Heart left ventricle (tissue), 16 donors: Measurements from ENCODE around the gene DCDC1. TPM values are rescaled to one million over a fixed set of nuclear protein-coding genes. Genes with fewer than 3 reads are reported as not detected.
"Not testable (repeated sequence)": the region's sequence is repeated elsewhere in the genome, so short reads cannot be mapped to it uniquely, and the experiment has no call there.

ENCODE experiments used
- ATAC-seq, 4 donors: fragments of 200-7000 bp; cut with Tn5 transposase; one replicate each; pipeline ENCODE4 v1.9.1; 2020 to 2022; ENCODE audit warnings: moderate library complexity in 4 of 4, mild to moderate bottlenecking in 3 of 4, moderate number of reproducible peaks in 1 of 4
- DNase-seq, 5 donors: peaks; one replicate each; pipeline ENCODE4 v3.0.0-alpha.2; 2020
- H3K27ac ChIP-seq, 12 donors: fragments of 200-600 bp; sonication (generic) in 4 of 12; one replicate each; pipeline versions ENCODE4 v1.5.0 to v1.8.0; 2016 to 2022; ENCODE audit warnings: mild to moderate bottlenecking in 2 of 12
- H3K27me3 ChIP-seq, 9 donors: fragments of 200-600 bp; sonication (generic) in 2 of 9; one replicate each; pipeline versions ENCODE4 v1.5.1 to v1.8.0; 2016 to 2022; ENCODE audit warnings: mild to moderate bottlenecking in 3 of 9
- H3K36me3 ChIP-seq, 9 donors: fragments of 200-600 bp; sonication (generic) in 2 of 9; one replicate each; pipeline versions ENCODE4 v1.5.0 to v1.8.0; 2018 to 2022; ENCODE audit warnings: mild to moderate bottlenecking in 2 of 9
- H3K4me1 ChIP-seq, 12 donors: fragments of 200-600 bp; sonication (generic) in 4 of 12; one replicate each; pipeline versions ENCODE4 v1.5.0 to v1.8.0; 2016 to 2022; ENCODE audit warnings: mild to moderate bottlenecking in 3 of 12
- H3K4me3 ChIP-seq, 12 donors: fragments of 200-600 bp; sonication (generic) in 4 of 12; one replicate each; pipeline versions ENCODE4 v1.5.0 to v1.8.0; 2017 to 2022; ENCODE audit warnings: mild to moderate bottlenecking in 9 of 12, moderate library complexity in 4 of 12
- H3K9me3 ChIP-seq, 12 donors: fragments of 200-600 bp; sonication (generic) in 4 of 12; one replicate each; pipeline versions ENCODE4 v1.5.0 to v1.8.0; 2016 to 2022; ENCODE audit warnings: mild to moderate bottlenecking in 1 of 12
- POLR2A ChIP-seq, 2 donors: fragments of 450-650 bp; IDR thresholded peaks; one replicate each; pipeline ENCODE4 v1.6.1; 2017; ENCODE audit warnings: antibody characterized with exemption in 2 of 2, mild to moderate bottlenecking in 2 of 2, moderate library complexity in 2 of 2
- WGBS, 4 donors: extraction: QIAGEN DNeasy Blood & Tissue Kit in 2 of 4; methylation state at CpG; one replicate each; pipeline versions ENCODE4 v1.1.5 to v1.1.7; 2013 to 2018; 5-methylcytosine and 5-hydroxymethylcytosine counted together
- intact Hi-C, 10 donors: fragments of 100-400 bp; cut with DNase I; formaldehyde crosslinking; loops; one replicate each; pipeline versions ENCODE4 v1.11.1 to v1.14.2; 2022
- polyA plus RNA-seq, 2 donors: library from polyadenylated mRNA; stranded (reverse); fragments of 200-250 nt; gene quantifications; one replicate each; pipeline ENCODE4 v1.2.3, GENCODE V29; 2013
- total RNA-seq, 9 donors: library from RNA; depleted of rRNA in 2 of 9; stranded (reverse); fragments of >200 nt in 2 of 9; fragmentation: NEBNext Ultra II Directional in 3 of 9; extraction: Animal tissue kit (Norgen Biotek cat#: 25700) in 3 of 9; gene quantifications; one replicate each; pipeline versions ENCODE4 v1.1.0 to v1.2.4, GENCODE V29; 2016 to 2023
- TF ChIP-seq, protein P1 (sequence below), 12 donors: fragments of 200-600 bp; sonication (generic) in 4 of 12; IDR thresholded peaks; one replicate each; pipeline versions ENCODE4 v1.5.0 to v1.8.0; 2018 to 2022; ENCODE audit warnings: antibody characterized with exemption in 12 of 12, mild to moderate bottlenecking in 5 of 12
- donor health status: ischemic (EF 13 %, LVEDD 7.1; RV severe dilation, severe dysfunction).
- donor health status: healthy with polysubstance abuse.
- donor health status: DM: no; HTN: yes; CAD: no.
- donor health status: DM: no; HTN: no; CAD: no.
- donor health status: ischemic (EF 25% LVEDD 6.9; RV normal size, moderate dysfunction).
- donor health status: ischemic (EF 25% LVEDD 5.7; RV mildly dilated, moderate dysfunction).
- donor health status: healthy.
- donor health status: DM: yes; HTN: yes; CAD: no.
- donor health status: ischemic (EF 35%, LVEDD 5.7; RV mildly dilated, moderate dysfunction).
- donor health status: nonischemic (EF 11% LVEDD 7.7; RV severe dilation, severe dysfunction).
- donor health status: DM: yes; HTN: yes; CAD: no.
- donor health status: PGD.
- donor health status: ischemic (EF 29% LVEDD 5.4; RV normal size, mild dysfunction).
- donor health status: nonischemic (EF 23%, LVEDD 6.1; RV moderate dilation, normal function).

DCDC1 gene
- total and polyA plus RNA-seq, 11 donors = 0.07 to 1.0 (median 0.12) TPM; not detected in 7

- intact Hi-C loops = no loop called here
- Histone ChIP-seq H3K36me3 (no peaks in the 10 kb centered on the region), H3K9me3 (no peaks in the 10 kb centered on the region), H3K27me3 (no peaks in the 10 kb centered on the region), H3K27ac (no peak overlapping the region), H3K4me3 (no peak overlapping the region), H3K4me1 (no peaks in the 10 kb centered on the region)
- 75 to 82% (median 79%) methylated on average over 3 of the region's 3 CpGs for WGBS, 4 donors
- no peak for TF ChIP-seq POLR2A (IDR thresholded peaks at IDR 0.05)
- TF ChIP-seq, protein P1, sequence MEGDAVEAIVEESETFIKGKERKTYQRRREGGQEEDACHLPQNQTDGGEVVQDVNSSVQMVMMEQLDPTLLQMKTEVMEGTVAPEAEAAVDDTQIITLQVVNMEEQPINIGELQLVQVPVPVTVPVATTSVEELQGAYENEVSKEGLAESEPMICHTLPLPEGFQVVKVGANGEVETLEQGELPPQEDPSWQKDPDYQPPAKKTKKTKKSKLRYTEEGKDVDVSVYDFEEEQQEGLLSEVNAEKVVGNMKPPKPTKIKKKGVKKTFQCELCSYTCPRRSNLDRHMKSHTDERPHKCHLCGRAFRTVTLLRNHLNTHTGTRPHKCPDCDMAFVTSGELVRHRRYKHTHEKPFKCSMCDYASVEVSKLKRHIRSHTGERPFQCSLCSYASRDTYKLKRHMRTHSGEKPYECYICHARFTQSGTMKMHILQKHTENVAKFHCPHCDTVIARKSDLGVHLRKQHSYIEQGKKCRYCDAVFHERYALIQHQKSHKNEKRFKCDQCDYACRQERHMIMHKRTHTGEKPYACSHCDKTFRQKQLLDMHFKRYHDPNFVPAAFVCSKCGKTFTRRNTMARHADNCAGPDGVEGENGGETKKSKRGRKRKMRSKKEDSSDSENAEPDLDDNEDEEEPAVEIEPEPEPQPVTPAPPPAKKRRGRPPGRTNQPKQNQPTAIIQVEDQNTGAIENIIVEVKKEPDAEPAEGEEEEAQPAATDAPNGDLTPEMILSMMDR (IDR thresholded peaks at IDR 0.05) = no peak
- ATAC-seq (no peak), DNase-seq (no peak)
These were observed 74.2 kb downstream of the DCDC1 start for GRCh38 chr11:31295308-31295707.

GRCh38 chr11:31273527-31273926 lies 96.0 kb downstream of the DCDC1 start:
- H3K4me3 ChIP-seq, H3K36me3 ChIP-seq, H3K4me1 ChIP-seq, DNase-seq, H3K27me3 ChIP-seq, intact Hi-C loops, ATAC-seq, H3K27ac ChIP-seq: not testable (repeated sequence)
- peaks cover 0 to 23% (median 10%) of the 10 kb centered on the region in 12 donors for H3K9me3 ChIP-seq
- WGBS, 4 donors = 89 to 94% (median 91%) methylated on average over 3 of the region's 3 CpGs

- no peak overlapping the region for H3K27ac ChIP-seq
- peaks cover 0 to 2% (median 0%) of the 10 kb centered on the region in 9 donors for H3K27me3 ChIP-seq
- no peaks in the 10 kb centered on the region for H3K4me1 ChIP-seq
- intact Hi-C loops = no loop called here
- ATAC-seq = no peak
- no peak overlapping the region for H3K4me3 ChIP-seq
- DNase-seq = no peak
- peaks cover 0 to 5% (median 0%) of the 10 kb centered on the region in 12 donors for H3K9me3 ChIP-seq
- no peak for TF ChIP-seq POLR2A (IDR thresholded peaks at IDR 0.05)
- TF ChIP-seq, protein P1 (IDR thresholded peaks at IDR 0.05) = no peak
- H3K36me3 ChIP-seq = no peaks in the 10 kb centered on the region
These were observed 101.8 kb downstream of the DCDC1 start for GRCh38 chr11:31267720-31268119.

DNA sequence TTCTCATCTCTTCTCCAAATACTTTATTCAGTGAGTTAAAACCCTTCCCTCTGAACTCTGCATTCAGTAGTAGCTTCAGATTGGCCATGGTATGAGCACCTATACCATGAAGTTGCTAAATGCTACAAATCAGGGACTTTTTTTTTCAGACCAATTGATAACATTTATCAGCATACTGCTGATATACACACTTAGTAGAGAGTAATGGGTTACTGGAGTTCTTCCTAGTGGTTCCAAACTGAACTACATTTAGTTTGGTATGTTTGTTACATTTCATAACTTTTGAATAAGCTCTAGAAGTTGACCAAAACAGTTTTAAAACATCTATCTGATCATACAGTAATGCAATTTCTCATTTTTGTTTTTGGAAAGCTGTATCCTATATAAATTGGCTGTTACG lies 104.7 kb downstream of the DCDC1 start:
- H3K4me1 ChIP-seq = no peaks in the 10 kb centered on the region
- DNase-seq (no peak), ATAC-seq (no peak)
- intact Hi-C loops = no loop called here
- no peak for TF ChIP-seq POLR2A (IDR thresholded peaks at IDR 0.05)
- TF ChIP-seq, protein P1 (IDR thresholded peaks at IDR 0.05) = no peak
- H3K27ac ChIP-seq = no peak overlapping the region
- no peaks in the 10 kb centered on the region for H3K36me3 ChIP-seq
- peaks cover 0 to 2% (median 0%) of the 10 kb centered on the region in 9 donors for H3K27me3 ChIP-seq
- 84 to 88% (median 85%) methylated on average over 1 of the region's 1 CpG for WGBS, 4 donors
- no peak overlapping the region for H3K4me3 ChIP-seq
- H3K9me3 ChIP-seq = no peaks in the 10 kb centered on the region

GRCh38 chr11:31262761-31263160 lies 106.8 kb downstream of the DCDC1 start:
- TF ChIP-seq, protein P1 (IDR thresholded peaks at IDR 0.05) = no peak
- no peak for TF ChIP-seq POLR2A (IDR thresholded peaks at IDR 0.05)
- H3K4me1 ChIP-seq = no peaks in the 10 kb centered on the region
- no peak overlapping the region for H3K4me3 ChIP-seq
- intact Hi-C loops = no loop called here
- no peak for DNase-seq
- no peak for ATAC-seq
- H3K27me3 ChIP-seq = peaks cover 0 to 2% (median 0%) of the 10 kb centered on the region in 9 donors
- no peak overlapping the region for H3K27ac ChIP-seq
- whole genome bisulfite sequencing, 4 donors = 21 to 39% (median 32%) methylated on average over 5 of the region's 5 CpGs
- no peaks in the 10 kb centered on the region for H3K36me3 ChIP-seq
- no peaks in the 10 kb centered on the region for H3K9me3 ChIP-seq
